NT2/D1 (cell line): ENCODE measurements around the gene MYOZ3.

Experiments used
- DNase-seq: peaks from one replicate; pipeline ENCODE4 v3.0.0-alpha.2; 2011; ENCODE audit warnings: low read depth, low spot score
- H3K27me3 ChIP-seq: 2 replicates; pipeline ENCODE4 v1.6.0; 2011; ENCODE audit warnings: mild to moderate bottlenecking; ENCODE audit not compliant: insufficient read length, insufficient read depth
- H3K36me3 ChIP-seq: 2 replicates; pipeline ENCODE4 v1.6.1; 2011; ENCODE audit warnings: mild to moderate bottlenecking, low read length, mixed read lengths; ENCODE audit not compliant: insufficient read depth, insufficient read length
- H3K4me1 ChIP-seq: 2 replicates; pipeline ENCODE4 v1.5.1; 2011; ENCODE audit not compliant: insufficient read depth, insufficient read length
- H3K4me3 ChIP-seq: 2 replicates; pipeline ENCODE4 v1.5.1; 2011; ENCODE audit warnings: low read depth; ENCODE audit not compliant: insufficient read length
- H3K9ac ChIP-seq: 2 replicates; pipeline ENCODE4 v1.6.0; 2011; ENCODE audit warnings: low read depth; ENCODE audit not compliant: insufficient read length
- H3K9me3 ChIP-seq: 2 replicates; pipeline ENCODE4 v1.5.1; 2011; ENCODE audit warnings: mild to moderate bottlenecking, low read length; ENCODE audit not compliant: insufficient read depth
- SUZ12 ChIP-seq: IDR thresholded peaks from 2 replicates; pipeline ENCODE4 v1.6.1; 2011; ENCODE audit not compliant: insufficient read length, insufficient read depth; ENCODE audit errors: extremely low read depth
- YY1 ChIP-seq: IDR thresholded peaks from 2 replicates; pipeline ENCODE4 v1.6.1; 2011; ENCODE audit not compliant: insufficient read length, insufficient read depth
- ZNF274 ChIP-seq: IDR thresholded peaks from 2 replicates; pipeline ENCODE4 v1.6.1; 2011; ENCODE audit warnings: mild to moderate bottlenecking, low read depth, low read length

Gene MYOZ3

GRCh38 chr5:150623878-150624216 lies 37.2 kb upstream of the MYOZ3 start:
- Histone ChIP-seq H3K4me3 (no peak overlapping the region), H3K4me1 (peaks cover 22% of the 10 kb centered on the region), H3K9me3 (no peaks in the 10 kb centered on the region), H3K36me3 (no peaks in the 10 kb centered on the region), H3K9ac (no peak overlapping the region), H3K27me3 (peaks cover 13% of the 10 kb centered on the region)
- TF ChIP-seq YY1 (no peak), SUZ12 (no peak), ZNF274 (no peak)
- DNase-seq: no peak

GRCh38 chr5:150624334-150625163 lies 36.5 kb upstream of the MYOZ3 start:
- peaks cover 13% of the 10 kb centered on the region for H3K27me3 ChIP-seq
- no peaks in the 10 kb centered on the region for H3K36me3 ChIP-seq
- TF ChIP-seq YY1 (no peak), ZNF274 (no peak), SUZ12 (no peak)
- peaks cover 18% of the 10 kb centered on the region for H3K4me1 ChIP-seq
- DNase-seq: no peak
- peak overlapping the region; percentile 64 for H3K9ac ChIP-seq
- no peaks in the 10 kb centered on the region for H3K9me3 ChIP-seq
- H3K4me3 ChIP-seq: peak overlapping the region; percentile 45

- peaks cover 13% of the 10 kb centered on the region for H3K27me3 ChIP-seq
- TF ChIP-seq YY1 (no peak), SUZ12 (no peak), ZNF274 (no peak)
- no peaks in the 10 kb centered on the region for H3K9me3 ChIP-seq
- no peaks in the 10 kb centered on the region for H3K36me3 ChIP-seq
- H3K4me3 ChIP-seq: peak overlapping the region; percentile 45
- DNase-seq: no peak
- H3K9ac ChIP-seq: peak overlapping the region; percentile 64
- H3K4me1 ChIP-seq: peaks cover 17% of the 10 kb centered on the region
Observed at GRCh38 chr5:150625164-150625535, 35.9 kb upstream of the MYOZ3 start.

- H3K4me1 ChIP-seq: peaks cover 17% of the 10 kb centered on the region
- no peak overlapping the region for H3K4me3 ChIP-seq
- H3K27me3 ChIP-seq: peaks cover 13% of the 10 kb centered on the region
- H3K36me3 ChIP-seq: no peaks in the 10 kb centered on the region
- TF ChIP-seq YY1: no peak
- no peak for TF ChIP-seq ZNF274
- no peak overlapping the region for H3K9ac ChIP-seq
- H3K9me3 ChIP-seq: no peaks in the 10 kb centered on the region
- DNase-seq: no peak
Observed at GRCh38 chr5:150625831-150626746, 35.0 kb upstream of the MYOZ3 start.

GRCh38 chr5:150626853-150627276 lies 34.2 kb upstream of the MYOZ3 start:
- Histone ChIP-seq H3K9me3 (no peaks in the 10 kb centered on the region), H3K9ac (no peak overlapping the region), H3K27me3 (peaks cover 13% of the 10 kb centered on the region), H3K4me3 (no peak overlapping the region), H3K36me3 (no peaks in the 10 kb centered on the region), H3K4me1 (peaks cover 14% of the 10 kb centered on the region)
- TF ChIP-seq YY1 (no peak), ZNF274 (no peak), SUZ12 (no peak)
- DNase-seq: no peak

- Histone ChIP-seq H3K9me3 (no peaks in the 10 kb centered on the region), H3K27me3 (peaks cover 13% of the 10 kb centered on the region), H3K36me3 (no peaks in the 10 kb centered on the region), H3K4me1 (peaks cover 7% of the 10 kb centered on the region), H3K9ac (no peak overlapping the region), H3K4me3 (no peak overlapping the region)
- DNase-seq: no peak
- TF ChIP-seq YY1 (no peak), ZNF274 (no peak), SUZ12 (no peak)
Observed at GRCh38 chr5:150627731-150628545, 33.1 kb upstream of the MYOZ3 start.

- H3K9ac ChIP-seq: no peak overlapping the region
- no peak for DNase-seq
- H3K36me3 ChIP-seq: no peaks in the 10 kb centered on the region
- peaks cover 8% of the 10 kb centered on the region for H3K27me3 ChIP-seq
- H3K4me1 ChIP-seq: peaks cover 4% of the 10 kb centered on the region
- H3K4me3 ChIP-seq: no peak overlapping the region
- no peaks in the 10 kb centered on the region for H3K9me3 ChIP-seq
- TF ChIP-seq ZNF274 (no peak), YY1 (no peak), SUZ12 (no peak)
Observed at GRCh38 chr5:150628936-150629485, 32.0 kb upstream of the MYOZ3 start.
